Measurements from ENCODE around the gene PPFIBP1.
"Not testable (repeated sequence)": the region's sequence is repeated elsewhere in the genome, so short reads cannot be mapped to it uniquely, and the experiment has no call there.

PPFIBP1 gene

GRCh38 chr12:27651201-27651600 is 127.2 kb downstream of the PPFIBP1 start:
- no peak for DNase-seq (ENCODE audit: low spot score in 2 of 2)
- no peak for ATAC-seq
- Mint-ChIP-seq H3K36me3 (no peaks in the 10 kb centered on the region), H3K9me3 (no peaks in the 10 kb centered on the region), H3K27ac (no peak overlapping the region), H3K4me3 (no peak overlapping the region), H3K4me1 (peaks cover 5% of the 10 kb centered on the region)

- no peak overlapping the region for H3K27ac Mint-ChIP-seq
- H3K4me3 Mint-ChIP-seq = no peak overlapping the region
- H3K9me3 Mint-ChIP-seq = no peaks in the 10 kb centered on the region
- no peaks in the 10 kb centered on the region for H3K36me3 Mint-ChIP-seq
- ATAC-seq = no peak
- peak in 1 of 2 donors; percentile 15 for DNase-seq (ENCODE audit: low spot score in 2 of 2)
- H3K4me1 Mint-ChIP-seq = peaks cover 5% of the 10 kb centered on the region
Measured at GRCh38 chr12:27652174-27652763, 128.3 kb downstream of the PPFIBP1 start.

GRCh38 chr12:27653661-27654060 is 129.7 kb downstream of the PPFIBP1 start:
- DNase-seq (ENCODE audit: low spot score in 2 of 2) = no peak
- Mint-ChIP-seq H3K9me3 (no peaks in the 10 kb centered on the region), H3K4me3 (no peak overlapping the region), H3K27ac (no peak overlapping the region), H3K4me1 (peaks cover 5% of the 10 kb centered on the region), H3K36me3 (no peaks in the 10 kb centered on the region)
- no peak for ATAC-seq

- H3K27ac Mint-ChIP-seq; H3K4me1 Mint-ChIP-seq; DNase-seq (ENCODE audit: low spot score in 2 of 2); H3K4me3 Mint-ChIP-seq; ATAC-seq; H3K36me3 Mint-ChIP-seq; H3K9me3 Mint-ChIP-seq: not testable (repeated sequence)
Measured at GRCh38 chr12:27655476-27655875, 131.5 kb downstream of the PPFIBP1 start.

GRCh38 chr12:27657296-27657695 is 133.3 kb downstream of the PPFIBP1 start:
- no peaks in the 10 kb centered on the region for H3K9me3 Mint-ChIP-seq
- no peak overlapping the region for H3K4me3 Mint-ChIP-seq
- H3K4me1 Mint-ChIP-seq = peaks cover 2% of the 10 kb centered on the region
- no peak for DNase-seq (ENCODE audit: low spot score in 2 of 2)
- H3K36me3 Mint-ChIP-seq = no peaks in the 10 kb centered on the region
- no peak for ATAC-seq
- H3K27ac Mint-ChIP-seq = no peak overlapping the region

- DNase-seq (ENCODE audit: low spot score in 2 of 2) (no peak), ATAC-seq (no peak)
- Mint-ChIP-seq H3K4me1 (no peaks in the 10 kb centered on the region), H3K27ac (no peak overlapping the region), H3K4me3 (no peak overlapping the region), H3K36me3 (no peaks in the 10 kb centered on the region), H3K9me3 (no peaks in the 10 kb centered on the region)
Measured at GRCh38 chr12:27665704-27666103, 141.7 kb downstream of the PPFIBP1 start.

- no peak for ATAC-seq
- no peak overlapping the region for H3K4me3 Mint-ChIP-seq
- no peak overlapping the region for H3K27ac Mint-ChIP-seq
- DNase-seq (ENCODE audit: low spot score in 2 of 2) = no peak
- H3K4me1 Mint-ChIP-seq = no peaks in the 10 kb centered on the region
- no peaks in the 10 kb centered on the region for H3K9me3 Mint-ChIP-seq
- no peaks in the 10 kb centered on the region for H3K36me3 Mint-ChIP-seq
Measured at GRCh38 chr12:27666510-27666909, 142.5 kb downstream of the PPFIBP1 start.

GRCh38 chr12:27667540-27667939 is 143.5 kb downstream of the PPFIBP1 start:
- Mint-ChIP-seq H3K36me3 (no peaks in the 10 kb centered on the region), H3K4me3 (no peak overlapping the region), H3K9me3 (no peaks in the 10 kb centered on the region), H3K4me1 (no peaks in the 10 kb centered on the region), H3K27ac (no peak overlapping the region)
- peak; percentile 99 for ATAC-seq
- no peak for DNase-seq (ENCODE audit: low spot score in 2 of 2)

- Mint-ChIP-seq H3K9me3 (no peaks in the 10 kb centered on the region), H3K4me1 (no peaks in the 10 kb centered on the region), H3K36me3 (no peaks in the 10 kb centered on the region), H3K4me3 (no peak overlapping the region), H3K27ac (no peak overlapping the region)
- ATAC-seq = no peak
- DNase-seq (ENCODE audit: low spot score in 2 of 2) = no peak
Measured at GRCh38 chr12:27672051-27672450, 148.0 kb downstream of the PPFIBP1 start.

GRCh38 chr12:27672643-27673042 is 148.6 kb downstream of the PPFIBP1 start:
- DNase-seq (ENCODE audit: low spot score in 2 of 2) (no peak), ATAC-seq (no peak)
- Mint-ChIP-seq H3K36me3 (no peaks in the 10 kb centered on the region), H3K27ac (no peak overlapping the region), H3K4me3 (no peak overlapping the region), H3K4me1 (no peaks in the 10 kb centered on the region), H3K9me3 (no peaks in the 10 kb centered on the region)

- Mint-ChIP-seq H3K9me3 (no peaks in the 10 kb centered on the region), H3K27ac (no peak overlapping the region), H3K4me3 (no peak overlapping the region), H3K4me1 (no peaks in the 10 kb centered on the region), H3K36me3 (no peaks in the 10 kb centered on the region)
- no peak for ATAC-seq
- DNase-seq (ENCODE audit: low spot score in 2 of 2) = no peak
Measured at GRCh38 chr12:27673101-27673718, 149.2 kb downstream of the PPFIBP1 start.

- no peak overlapping the region for H3K27ac Mint-ChIP-seq
- ATAC-seq (no peak), DNase-seq (ENCODE audit: low spot score in 2 of 2) (no peak)
- H3K9me3 Mint-ChIP-seq = no peaks in the 10 kb centered on the region
- H3K4me1 Mint-ChIP-seq = no peaks in the 10 kb centered on the region
- no peaks in the 10 kb centered on the region for H3K36me3 Mint-ChIP-seq
- no peak overlapping the region for H3K4me3 Mint-ChIP-seq
Measured at GRCh38 chr12:27674989-27675388, 151.0 kb downstream of the PPFIBP1 start.

- Mint-ChIP-seq H3K9me3 (no peaks in the 10 kb centered on the region), H3K36me3 (no peaks in the 10 kb centered on the region), H3K4me3 (no peak overlapping the region), H3K27ac (no peak overlapping the region), H3K4me1 (no peaks in the 10 kb centered on the region)
- ATAC-seq = no peak
- DNase-seq (ENCODE audit: low spot score in 2 of 2) = no peak
Measured at GRCh38 chr12:27680619-27681018, 156.6 kb downstream of the PPFIBP1 start.

- H3K27ac Mint-ChIP-seq = no peak overlapping the region
- DNase-seq (ENCODE audit: low spot score in 2 of 2) = no peak
- no peaks in the 10 kb centered on the region for H3K9me3 Mint-ChIP-seq
- H3K36me3 Mint-ChIP-seq = no peaks in the 10 kb centered on the region
- H3K4me1 Mint-ChIP-seq = no peaks in the 10 kb centered on the region
- ATAC-seq = no peak
- no peak overlapping the region for H3K4me3 Mint-ChIP-seq
Measured at GRCh38 chr12:27682534-27682933, 158.5 kb downstream of the PPFIBP1 start.

GRCh38 chr12:27685274-27685673 is 161.3 kb downstream of the PPFIBP1 start:
- no peaks in the 10 kb centered on the region for H3K36me3 Mint-ChIP-seq
- H3K9me3 Mint-ChIP-seq = no peaks in the 10 kb centered on the region
- ATAC-seq = no peak
- no peak for DNase-seq (ENCODE audit: low spot score in 2 of 2)
- no peak overlapping the region for H3K4me3 Mint-ChIP-seq
- H3K4me1 Mint-ChIP-seq = no peaks in the 10 kb centered on the region
- H3K27ac Mint-ChIP-seq = no peak overlapping the region

- Mint-ChIP-seq H3K4me1 (no peaks in the 10 kb centered on the region), H3K36me3 (no peaks in the 10 kb centered on the region), H3K27ac (no peak overlapping the region), H3K4me3 (no peak overlapping the region), H3K9me3 (no peaks in the 10 kb centered on the region)
- ATAC-seq = no peak
- no peak for DNase-seq (ENCODE audit: low spot score in 2 of 2)
Measured at GRCh38 chr12:27686147-27686546, 162.1 kb downstream of the PPFIBP1 start.
